AG10803 (cell line): ENCODE data around the gene APCDD1L.

Experiments
- DNase-seq: peaks from one replicate; pipeline ENCODE4 v3.0.0; 2010; ENCODE audit warnings: low read depth
- H3K4me3 ChIP-seq: 2 replicates; pipeline ENCODE4 v1.5.1; 2011; ENCODE audit warnings: mild to moderate bottlenecking, low read length, control low read depth
- TF ChIP-seq, protein P1 (sequence below): conservative IDR thresholded peaks from 2 replicates; pipeline ENCODE4 v1.5.1; 2011; ENCODE audit warnings: mild to moderate bottlenecking, low read length, control low read depth, inconsistent platforms

Gene APCDD1L

DNA sequence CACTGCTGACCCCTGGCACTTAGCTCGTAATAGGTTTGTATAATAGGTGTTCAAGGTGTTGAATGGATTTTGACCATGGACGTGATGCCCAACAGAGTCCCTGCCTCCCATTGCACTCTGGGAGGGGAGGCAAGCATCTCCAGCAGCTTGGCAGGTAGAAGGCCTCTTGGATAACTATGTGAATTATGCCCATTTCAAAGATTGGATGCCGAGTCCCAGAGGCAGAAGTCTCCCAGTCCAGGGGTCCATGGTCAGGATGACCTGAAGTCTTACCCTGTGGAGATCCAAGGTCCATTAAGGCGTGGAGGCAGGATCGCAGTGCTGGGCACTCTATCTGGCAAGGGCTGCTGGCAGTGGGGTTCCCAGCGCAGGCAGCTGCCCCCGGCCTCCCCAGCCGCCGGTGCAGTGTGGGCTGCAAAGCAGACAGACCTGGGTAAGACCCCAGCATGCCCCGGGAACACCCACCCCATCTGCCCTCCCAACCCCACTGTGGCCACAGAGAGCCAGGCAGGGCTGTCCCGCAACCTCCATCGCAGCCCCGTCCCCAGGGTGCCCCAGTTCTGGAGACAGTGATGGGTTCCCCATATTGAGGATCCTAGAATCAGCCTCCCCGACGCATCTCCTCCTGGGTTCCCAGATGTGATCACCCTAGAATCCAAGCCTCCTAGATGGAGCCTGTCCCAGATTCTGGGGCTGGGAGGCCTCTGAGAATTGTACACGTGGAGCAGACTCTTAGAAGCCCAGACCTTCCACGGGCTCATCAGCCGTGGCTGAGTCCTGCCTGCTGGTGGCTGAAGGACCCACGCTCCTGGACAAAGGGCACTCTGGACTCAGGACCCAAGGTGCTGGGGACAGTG is 44.6 kb downstream of the APCDD1L start:
- H3K4me3 ChIP-seq: no peak overlapping the region
- DNase-seq: no peak
- TF ChIP-seq, protein P1, sequence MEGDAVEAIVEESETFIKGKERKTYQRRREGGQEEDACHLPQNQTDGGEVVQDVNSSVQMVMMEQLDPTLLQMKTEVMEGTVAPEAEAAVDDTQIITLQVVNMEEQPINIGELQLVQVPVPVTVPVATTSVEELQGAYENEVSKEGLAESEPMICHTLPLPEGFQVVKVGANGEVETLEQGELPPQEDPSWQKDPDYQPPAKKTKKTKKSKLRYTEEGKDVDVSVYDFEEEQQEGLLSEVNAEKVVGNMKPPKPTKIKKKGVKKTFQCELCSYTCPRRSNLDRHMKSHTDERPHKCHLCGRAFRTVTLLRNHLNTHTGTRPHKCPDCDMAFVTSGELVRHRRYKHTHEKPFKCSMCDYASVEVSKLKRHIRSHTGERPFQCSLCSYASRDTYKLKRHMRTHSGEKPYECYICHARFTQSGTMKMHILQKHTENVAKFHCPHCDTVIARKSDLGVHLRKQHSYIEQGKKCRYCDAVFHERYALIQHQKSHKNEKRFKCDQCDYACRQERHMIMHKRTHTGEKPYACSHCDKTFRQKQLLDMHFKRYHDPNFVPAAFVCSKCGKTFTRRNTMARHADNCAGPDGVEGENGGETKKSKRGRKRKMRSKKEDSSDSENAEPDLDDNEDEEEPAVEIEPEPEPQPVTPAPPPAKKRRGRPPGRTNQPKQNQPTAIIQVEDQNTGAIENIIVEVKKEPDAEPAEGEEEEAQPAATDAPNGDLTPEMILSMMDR: no peak

DNA sequence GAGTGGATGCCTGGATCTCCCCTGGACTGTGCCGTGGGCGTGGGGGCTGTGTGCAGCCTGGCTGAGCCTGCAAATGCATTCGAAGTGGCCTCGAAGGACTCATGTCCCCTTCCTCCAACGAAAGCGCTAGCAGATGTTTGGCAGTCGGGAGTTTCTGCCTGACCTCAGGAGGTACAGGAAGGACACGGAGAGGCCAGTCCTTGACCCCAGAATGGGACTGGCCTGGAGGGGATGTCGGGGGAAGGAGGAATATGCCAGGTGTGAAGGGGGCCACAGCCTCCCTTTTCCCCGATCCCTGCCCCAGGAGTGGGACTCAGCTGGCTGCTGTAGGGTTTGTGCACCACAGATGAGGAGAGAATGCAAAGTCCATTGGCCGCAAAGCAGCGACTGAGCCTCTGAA is 45.6 kb downstream of the APCDD1L start:
- no peak overlapping the region for H3K4me3 ChIP-seq
- TF ChIP-seq, protein P1: no peak
- DNase-seq: no peak

DNA sequence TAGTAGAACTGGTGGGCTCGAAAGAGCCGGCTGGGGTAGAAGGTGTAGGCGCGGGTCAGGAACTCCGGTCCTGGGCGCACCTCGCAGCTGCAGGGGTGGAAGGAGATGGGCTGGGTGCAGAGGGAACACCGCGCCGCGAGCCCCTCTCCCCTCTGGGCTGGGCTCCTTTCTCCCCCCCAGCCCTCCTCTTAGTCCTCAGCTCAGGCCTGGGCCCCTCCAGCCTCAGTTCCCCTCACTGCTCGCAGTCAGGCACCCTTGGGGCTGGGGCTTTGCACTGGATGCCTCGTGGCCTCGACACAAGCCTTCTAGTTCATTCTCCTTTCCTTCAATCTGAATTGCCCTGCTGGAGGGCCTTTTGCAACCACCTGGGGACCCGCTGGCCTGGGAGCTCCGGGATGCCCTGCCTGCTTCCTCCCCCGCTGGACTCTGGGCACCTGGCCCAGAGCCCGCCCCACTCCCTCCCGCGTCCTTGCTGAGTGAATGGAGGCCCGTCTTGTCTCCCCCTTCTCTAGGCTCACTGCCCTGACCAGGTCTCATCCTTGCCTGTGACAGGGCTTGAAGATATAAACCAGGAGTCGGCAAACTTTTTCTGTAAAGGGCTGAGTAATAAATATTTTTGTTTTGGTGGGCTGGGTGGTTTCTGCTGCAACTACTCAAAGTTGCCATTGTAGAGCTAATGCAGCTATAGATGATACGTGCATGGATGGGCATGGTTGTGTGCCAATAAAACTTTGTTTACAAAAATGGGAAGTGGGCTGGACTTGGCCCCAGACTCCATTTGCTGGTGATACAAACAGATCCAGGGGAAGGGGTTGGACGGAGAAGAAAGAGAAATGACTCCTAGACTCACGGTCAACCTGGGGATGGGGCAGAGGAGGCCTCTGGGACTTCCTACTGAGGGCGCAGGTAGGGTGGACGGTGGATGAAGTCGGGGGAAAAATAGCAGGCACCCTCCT is 47.3 kb downstream of the APCDD1L start:
- TF ChIP-seq, protein P1: no peak
- H3K4me3 ChIP-seq: no peak overlapping the region
- no peak for DNase-seq

DNA sequence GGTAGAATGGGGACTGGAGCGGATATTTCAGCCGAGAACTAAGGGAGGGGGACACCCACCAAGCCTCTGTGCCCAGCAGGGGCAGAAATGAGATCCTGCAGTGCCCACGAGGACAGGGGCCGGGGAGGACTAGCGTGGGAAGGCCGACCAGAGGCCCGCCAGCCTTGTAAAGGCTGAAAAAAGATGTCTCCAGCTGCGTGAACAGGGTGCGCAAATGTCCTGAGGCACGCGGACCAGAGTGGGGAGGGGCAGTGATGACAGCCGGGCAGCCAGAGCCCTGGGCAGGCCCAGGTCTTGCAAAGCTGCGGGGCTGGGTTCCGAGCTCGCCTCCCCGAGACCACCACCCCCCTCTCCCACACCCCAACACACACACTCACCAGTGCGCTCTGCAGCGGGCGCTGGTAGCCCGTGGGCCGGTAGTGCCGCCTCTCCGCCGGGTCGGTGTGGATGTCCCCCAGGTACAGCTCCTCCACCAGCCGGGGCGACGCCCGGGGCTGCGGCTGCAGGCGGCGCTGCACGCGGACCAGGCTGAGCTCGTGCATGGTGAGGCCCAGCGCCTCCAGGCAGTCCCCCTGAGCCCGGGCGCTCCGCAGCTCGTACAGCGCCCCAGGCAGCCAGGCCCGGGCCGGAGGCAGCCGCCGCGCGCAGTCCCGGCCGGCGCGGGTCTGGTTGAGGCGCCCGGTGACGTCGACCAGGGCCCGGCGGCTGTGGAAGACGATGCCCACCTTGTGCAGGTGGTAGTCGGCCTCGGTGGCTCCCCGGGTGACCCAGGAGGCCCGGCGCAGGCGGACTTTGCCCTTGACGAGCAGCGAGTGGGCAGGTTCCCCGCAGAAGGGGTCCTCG is 48.2 kb downstream of the APCDD1L start:
- no peak for DNase-seq
- TF ChIP-seq, protein P1: no peak
- no peak overlapping the region for H3K4me3 ChIP-seq

DNA sequence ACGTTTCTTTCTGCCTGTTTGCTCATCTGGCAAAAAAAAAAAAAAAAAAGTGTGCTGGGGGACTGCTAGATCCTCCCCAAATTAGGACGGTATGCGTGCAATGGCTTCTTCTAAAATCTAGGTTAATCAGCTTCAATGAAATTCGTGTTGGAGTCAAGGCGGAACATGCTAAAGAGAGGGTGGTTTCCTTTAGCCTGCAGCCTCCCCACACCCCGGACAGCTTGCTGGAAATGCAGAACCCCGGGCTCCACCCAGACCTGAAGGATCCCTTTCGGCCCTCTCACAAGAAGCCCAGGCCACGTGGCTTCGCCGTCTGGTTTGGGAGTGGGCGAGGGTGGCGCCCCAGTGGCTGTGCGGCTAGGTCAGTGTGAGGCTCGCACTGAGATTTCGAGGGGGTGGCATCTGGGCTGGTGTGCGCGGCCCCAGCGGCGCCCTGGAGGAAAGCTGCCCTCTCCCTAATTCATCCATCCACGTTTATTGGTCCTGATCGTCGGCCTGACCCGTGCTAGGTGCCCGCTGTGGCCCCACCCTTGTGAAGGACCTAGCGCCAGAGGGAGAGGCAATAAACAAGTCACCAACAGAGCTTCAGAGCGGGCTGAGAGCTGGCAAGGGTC is 49.0 kb downstream of the APCDD1L start:
- TF ChIP-seq, protein P1: no peak
- no peak overlapping the region for H3K4me3 ChIP-seq
- no peak for DNase-seq

DNA sequence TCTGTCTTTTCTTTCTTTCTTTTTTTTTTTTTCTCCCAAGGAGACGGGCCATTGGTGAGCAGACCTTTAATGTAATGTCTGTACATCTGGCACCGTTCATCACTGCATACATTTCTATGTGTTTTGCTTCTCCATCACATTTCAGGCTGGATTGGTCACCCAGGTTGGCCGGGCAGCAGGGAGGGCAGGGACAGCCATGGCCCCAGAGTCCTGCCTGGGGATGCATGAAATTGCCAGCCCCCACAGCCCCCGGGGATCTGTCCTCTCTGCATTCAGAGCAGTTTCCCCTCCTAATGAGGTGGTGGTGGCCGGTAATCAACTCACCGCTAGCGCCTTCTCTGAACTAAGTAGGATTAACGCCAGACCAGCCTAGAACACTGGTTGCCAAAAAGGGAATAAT is 50.4 kb downstream of the APCDD1L start:
- no peak overlapping the region for H3K4me3 ChIP-seq
- TF ChIP-seq, protein P1: no peak
- no peak for DNase-seq
